AG04450 (cell line): Measurements from ENCODE around the gene MCF2L. TPM values are rescaled to one million over a fixed set of nuclear protein-coding genes. Genes with fewer than 3 reads are reported as not detected.

Source experiments
- CTCF ChIA-PET: fragments of 300-600, 350-600 bp; formaldehyde crosslinking; extraction: SDS; loops from one replicate; lab custom pipeline; 2022; ENCODE audit warnings: antibody characterized with exemption, inconsistent platforms; lab: Charles Lee
- POLR2A ChIA-PET: fragments of 350-600 bp; formaldehyde crosslinking; extraction: SDS; loops from one replicate; lab custom pipeline; 2021; ENCODE audit warnings: antibody characterized with exemption, inconsistent platforms; lab: Yijun Ruan, JAX
- DNase-seq: peaks from one replicate; pipeline ENCODE4 v3.0.0-alpha.2; 2011; ENCODE audit warnings: low read depth, low spot score
- H3K27ac ChIP-seq: one replicate; pipeline ENCODE4 v1.5.1; 2012; ENCODE audit warnings: low read depth, low read length, control low read depth
- H3K27me3 ChIP-seq: one replicate; pipeline ENCODE4 v1.6.0; 2012; ENCODE audit warnings: low read length; ENCODE audit not compliant: control insufficient read depth, insufficient read depth
- H3K4me3 ChIP-seq: 2 replicates; pipeline ENCODE4 v1.5.1; 2011; ENCODE audit warnings: mild to moderate bottlenecking, low read depth, low read length, control low read depth
- H3K9me3 ChIP-seq: 2 replicates; pipeline ENCODE4 v1.5.1; 2012; ENCODE audit warnings: low read length; ENCODE audit not compliant: control insufficient read depth, insufficient read depth
- polyA plus RNA-seq: library from polyadenylated mRNA; depleted of rRNA; stranded (reverse); fragments of >200 nt; gene quantifications from 2 replicates; pipeline ENCODE4 v1.2.3, GENCODE V29; 2011
- TF ChIP-seq, protein P1 (sequence below): IDR thresholded peaks from 2 replicates; pipeline ENCODE4 v1.5.1; 2011; ENCODE audit warnings: low read depth, low read length, control low read depth, inconsistent platforms

The MCF2L gene
- polyA plus RNA-seq, 1 experiment = 0.04 TPM

DNA sequence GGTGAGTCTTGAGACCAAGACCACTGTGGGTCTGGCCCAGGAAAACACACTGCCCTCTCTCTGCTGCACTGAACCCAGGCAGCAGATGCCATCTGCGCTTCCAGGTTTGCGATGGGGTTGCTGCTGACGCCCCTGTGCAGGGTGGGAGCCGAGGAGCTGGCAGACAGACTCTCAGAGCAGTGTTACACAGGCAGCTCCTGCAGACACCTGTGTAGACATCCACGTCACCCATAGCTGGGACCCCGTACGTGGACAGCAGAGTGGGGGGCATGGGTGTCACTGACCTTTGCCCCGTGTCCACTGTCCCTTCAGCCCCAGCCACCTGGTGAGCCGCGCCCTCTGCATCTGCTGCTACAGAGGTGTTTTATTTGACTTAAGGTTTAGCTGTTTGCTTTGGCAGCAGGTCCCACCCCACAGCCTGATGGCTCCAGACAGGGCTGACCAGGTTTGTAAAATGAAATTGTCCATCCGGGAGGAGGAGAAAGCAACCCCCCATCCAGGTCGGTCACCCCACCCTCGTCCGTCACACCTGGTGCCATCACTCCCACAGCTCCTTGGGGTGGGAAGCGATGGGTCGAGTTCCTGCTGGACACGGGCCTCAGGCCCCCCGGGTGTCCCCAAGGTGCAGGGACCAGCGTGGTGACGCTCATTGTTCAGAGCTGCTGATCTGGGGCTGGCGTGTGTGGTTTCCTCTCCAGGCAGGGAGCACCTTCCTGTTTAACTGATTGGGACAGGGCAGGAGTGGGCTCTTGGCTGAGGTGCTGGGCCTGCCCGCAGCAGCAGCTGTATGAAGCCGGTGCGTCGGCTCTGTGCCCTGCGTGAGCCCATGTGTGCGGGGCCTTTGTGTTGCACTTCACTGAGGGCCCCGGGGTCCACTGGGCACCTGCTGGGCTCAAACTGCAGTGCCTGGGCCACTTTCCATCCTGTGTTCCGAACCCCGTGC, 28.4 kb downstream of the MCF2L start:
- Histone ChIP-seq H3K27ac (no peak overlapping the region), H3K27me3 (peaks cover 32% of the 10 kb centered on the region), H3K4me3 (no peak overlapping the region), H3K9me3 (no peaks in the 10 kb centered on the region; the same call in 1 of the 2 replicates)
- TF ChIP-seq, protein P1, sequence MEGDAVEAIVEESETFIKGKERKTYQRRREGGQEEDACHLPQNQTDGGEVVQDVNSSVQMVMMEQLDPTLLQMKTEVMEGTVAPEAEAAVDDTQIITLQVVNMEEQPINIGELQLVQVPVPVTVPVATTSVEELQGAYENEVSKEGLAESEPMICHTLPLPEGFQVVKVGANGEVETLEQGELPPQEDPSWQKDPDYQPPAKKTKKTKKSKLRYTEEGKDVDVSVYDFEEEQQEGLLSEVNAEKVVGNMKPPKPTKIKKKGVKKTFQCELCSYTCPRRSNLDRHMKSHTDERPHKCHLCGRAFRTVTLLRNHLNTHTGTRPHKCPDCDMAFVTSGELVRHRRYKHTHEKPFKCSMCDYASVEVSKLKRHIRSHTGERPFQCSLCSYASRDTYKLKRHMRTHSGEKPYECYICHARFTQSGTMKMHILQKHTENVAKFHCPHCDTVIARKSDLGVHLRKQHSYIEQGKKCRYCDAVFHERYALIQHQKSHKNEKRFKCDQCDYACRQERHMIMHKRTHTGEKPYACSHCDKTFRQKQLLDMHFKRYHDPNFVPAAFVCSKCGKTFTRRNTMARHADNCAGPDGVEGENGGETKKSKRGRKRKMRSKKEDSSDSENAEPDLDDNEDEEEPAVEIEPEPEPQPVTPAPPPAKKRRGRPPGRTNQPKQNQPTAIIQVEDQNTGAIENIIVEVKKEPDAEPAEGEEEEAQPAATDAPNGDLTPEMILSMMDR = no peak
- POLR2A ChIA-PET = no interaction called here
- CTCF ChIA-PET = no interaction called here
- DNase-seq = no peak

DNA sequence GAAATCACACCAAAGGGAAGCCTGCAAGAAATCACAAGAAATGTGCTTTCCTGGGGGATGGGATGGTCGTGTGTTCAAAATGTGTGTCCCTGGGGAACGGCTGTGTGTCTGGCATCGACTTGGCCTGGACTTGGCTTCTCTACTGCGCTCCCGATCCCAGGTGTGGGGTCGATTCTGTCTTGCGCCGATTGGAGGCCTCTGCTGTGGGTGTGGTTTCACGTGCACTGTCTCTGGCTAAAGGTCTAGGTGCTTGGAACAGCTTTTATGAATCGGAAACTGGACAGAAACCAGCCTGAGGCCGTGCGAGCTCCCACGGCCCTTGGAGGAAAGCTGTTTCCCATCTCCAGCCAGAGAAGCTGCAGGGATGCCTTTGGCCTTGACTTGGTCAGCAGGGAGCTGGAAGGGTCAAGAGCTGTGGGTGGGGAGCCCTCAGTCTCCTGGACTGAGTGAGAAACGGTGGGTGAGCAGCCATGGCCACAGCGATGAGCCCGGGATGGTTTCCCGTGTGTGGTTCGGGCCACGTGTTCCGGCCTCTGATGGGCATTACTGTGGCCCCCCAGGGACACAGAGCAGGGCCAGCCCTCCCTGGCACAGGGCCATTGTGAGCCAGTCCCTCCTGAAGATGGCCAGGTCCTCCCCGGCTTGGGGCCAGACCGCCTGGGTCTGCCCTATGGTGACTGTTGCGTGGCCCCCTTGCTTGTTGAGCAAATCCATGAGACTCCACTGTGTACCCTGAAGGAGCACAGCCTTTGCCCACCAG, 29.7 kb downstream of the MCF2L start:
- H3K4me3 ChIP-seq = no peak overlapping the region
- no peak overlapping the region for H3K27ac ChIP-seq
- peaks cover 35% of the 10 kb centered on the region for H3K27me3 ChIP-seq
- ChIA-PET CTCF (no interaction called here), POLR2A (no interaction called here)
- no peaks in the 10 kb centered on the region; the same call in 1 of the 2 replicates for H3K9me3 ChIP-seq
- TF ChIP-seq, protein P1 = no peak
- DNase-seq = no peak

DNA sequence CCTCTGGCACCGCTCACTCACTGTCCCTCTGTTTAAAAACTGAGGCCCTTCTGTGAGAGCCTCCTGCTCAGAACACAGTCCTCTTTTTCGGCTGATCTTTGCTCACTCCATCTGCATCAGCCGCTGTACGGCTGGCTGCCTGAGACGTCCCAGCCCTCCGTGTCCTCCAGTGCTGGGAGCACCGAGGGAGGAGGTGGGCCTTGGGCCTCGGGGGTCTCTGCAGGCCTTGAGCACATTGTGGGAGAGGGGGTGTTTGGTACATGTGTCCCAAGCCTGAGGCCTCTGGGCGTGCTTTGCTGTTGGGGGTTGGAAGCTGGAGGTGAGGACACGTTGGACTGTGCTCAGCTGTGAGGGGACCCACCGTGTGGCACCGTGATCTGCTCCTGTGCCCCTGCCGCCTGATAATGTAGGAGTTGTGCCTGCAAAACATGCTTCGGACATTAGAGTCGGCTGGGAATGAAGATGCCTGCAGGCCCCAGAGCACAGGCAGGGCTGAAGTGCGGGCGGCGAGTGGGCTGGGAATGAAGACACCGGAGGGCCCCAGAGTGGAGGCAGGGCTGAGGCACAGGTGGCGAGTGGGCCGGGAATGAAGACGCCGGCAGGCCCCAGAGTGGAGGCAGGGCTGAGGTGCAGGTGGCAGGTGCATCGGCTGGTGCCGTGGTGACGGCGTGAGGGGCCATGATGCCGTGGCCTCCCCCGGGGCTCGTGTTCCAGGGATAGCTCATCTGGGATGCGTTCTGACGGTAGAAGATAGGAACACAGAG, 30.6 kb downstream of the MCF2L start:
- POLR2A ChIA-PET = no interaction called here
- no peaks in the 10 kb centered on the region; the same call in 1 of the 2 replicates for H3K9me3 ChIP-seq
- H3K4me3 ChIP-seq = no peak overlapping the region
- H3K27ac ChIP-seq = no peak overlapping the region
- no peak for DNase-seq
- peaks cover 33% of the 10 kb centered on the region for H3K27me3 ChIP-seq
- CTCF ChIA-PET = no interaction called here
- TF ChIP-seq, protein P1 = no peak

DNA sequence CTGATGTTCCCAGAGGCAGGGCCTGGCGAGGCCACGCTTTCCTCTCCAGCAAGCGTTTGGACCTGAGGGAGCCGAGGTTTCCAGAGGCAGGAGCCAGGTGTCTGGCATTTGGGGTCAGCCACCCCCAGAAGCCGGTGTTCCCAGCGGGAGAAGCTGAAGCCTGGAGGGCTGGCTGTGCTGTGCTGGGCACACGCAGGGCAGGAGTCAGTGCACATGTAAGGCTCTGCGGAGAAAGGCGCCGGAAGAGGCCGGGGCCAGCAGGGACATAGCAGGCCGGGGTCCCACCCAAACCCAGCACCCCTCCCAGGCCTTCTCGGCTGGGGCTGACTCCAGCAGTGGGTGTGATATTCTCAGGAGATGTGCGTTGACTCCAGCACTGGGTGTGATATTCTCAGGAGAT, 31.6 kb downstream of the MCF2L start:
- Histone ChIP-seq H3K27me3 (peaks cover 33% of the 10 kb centered on the region), H3K4me3 (no peak overlapping the region), H3K27ac (no peak overlapping the region), H3K9me3 (peaks cover 6% of the 10 kb centered on the region; the same call in 1 of the 2 replicates)
- CTCF ChIA-PET = interaction anchor here (0.5 kb wide), 1 partner anchor 11 kb away, joined by 3 read pairs; no protein-coding TSS in a partner anchor
- POLR2A ChIA-PET = no interaction called here
- TF ChIP-seq, protein P1 = no peak
- DNase-seq = no peak
